ENCODE results near the gene SGTA.

Gene SGTA

DNA sequence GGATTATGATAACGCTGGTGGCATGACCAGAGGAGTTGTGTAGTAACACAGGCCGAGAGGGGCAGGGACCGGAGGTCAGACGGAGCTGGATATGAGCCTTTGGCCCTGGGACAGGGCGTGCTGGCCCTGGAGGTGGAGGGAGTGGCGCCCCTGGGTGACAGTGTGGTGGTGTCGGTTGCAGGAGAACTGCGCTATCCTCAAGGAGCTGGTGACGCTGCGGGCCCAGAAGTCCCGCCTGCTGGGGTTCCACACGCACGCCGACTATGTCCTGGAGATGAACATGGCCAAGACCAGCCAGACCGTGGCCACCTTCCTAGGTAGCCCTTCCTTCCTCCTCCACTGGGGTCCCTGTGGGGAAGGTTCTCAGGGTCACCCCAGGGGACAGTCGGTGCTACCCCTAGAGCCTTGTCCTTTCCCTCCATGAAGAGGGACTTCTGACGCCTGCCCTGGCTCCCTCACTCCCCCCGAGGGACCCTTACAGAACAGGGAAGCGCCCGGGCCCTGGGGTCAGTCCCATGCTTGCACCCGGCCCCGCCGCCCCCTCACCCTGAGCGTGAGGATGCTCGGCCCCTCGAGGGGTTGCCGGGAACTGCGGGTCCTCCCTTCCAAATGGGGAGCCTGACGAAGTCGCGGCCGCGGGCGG, 23.8 kb upstream of the SGTA start:
- Histone ChIP-seq H2AFZ (ENCODE audit: low read length) (no peak overlapping the region), H3K4me3 (ENCODE audit: low read depth, low read length, poor library complexity, severe bottlenecking) (no peak overlapping the region), H3K9me3 (ENCODE audit: low read length) (no peaks in the 10 kb centered on the region), H3K9ac (ENCODE audit: low read length) (no peak overlapping the region), H3K36me3 (ENCODE audit: insufficient read depth, low read length) (peaks cover 92% of the 10 kb centered on the region), H3K27me3 (ENCODE audit: insufficient read depth, low read length) (no peaks in the 10 kb centered on the region), H3K9me2 (ENCODE audit: low read depth, low read length) (no peaks in the 10 kb centered on the region), H3F3A (ENCODE audit: insufficient read depth, low read length) (no peaks in the 10 kb centered on the region), H3K4me2 (ENCODE audit: low read length) (no peak overlapping the region), H4K20me1 (ENCODE audit: insufficient read depth, low read length) (no peaks in the 10 kb centered on the region), H3K79me2 (ENCODE audit: insufficient read depth, low read length) (no peaks in the 10 kb centered on the region), H3K27ac (ENCODE audit: low read depth, low read length, poor library complexity, severe bottlenecking) (no peak overlapping the region), H3K4me1 (ENCODE audit: insufficient read depth, low read length, severe bottlenecking) (no peaks in the 10 kb centered on the region)
- TF ChIP-seq EZH2 (IDR thresholded peaks at IDR 0.05; ENCODE audit: borderline replicate concordance, low read length): no peak
- TF ChIP-seq, protein P1, sequence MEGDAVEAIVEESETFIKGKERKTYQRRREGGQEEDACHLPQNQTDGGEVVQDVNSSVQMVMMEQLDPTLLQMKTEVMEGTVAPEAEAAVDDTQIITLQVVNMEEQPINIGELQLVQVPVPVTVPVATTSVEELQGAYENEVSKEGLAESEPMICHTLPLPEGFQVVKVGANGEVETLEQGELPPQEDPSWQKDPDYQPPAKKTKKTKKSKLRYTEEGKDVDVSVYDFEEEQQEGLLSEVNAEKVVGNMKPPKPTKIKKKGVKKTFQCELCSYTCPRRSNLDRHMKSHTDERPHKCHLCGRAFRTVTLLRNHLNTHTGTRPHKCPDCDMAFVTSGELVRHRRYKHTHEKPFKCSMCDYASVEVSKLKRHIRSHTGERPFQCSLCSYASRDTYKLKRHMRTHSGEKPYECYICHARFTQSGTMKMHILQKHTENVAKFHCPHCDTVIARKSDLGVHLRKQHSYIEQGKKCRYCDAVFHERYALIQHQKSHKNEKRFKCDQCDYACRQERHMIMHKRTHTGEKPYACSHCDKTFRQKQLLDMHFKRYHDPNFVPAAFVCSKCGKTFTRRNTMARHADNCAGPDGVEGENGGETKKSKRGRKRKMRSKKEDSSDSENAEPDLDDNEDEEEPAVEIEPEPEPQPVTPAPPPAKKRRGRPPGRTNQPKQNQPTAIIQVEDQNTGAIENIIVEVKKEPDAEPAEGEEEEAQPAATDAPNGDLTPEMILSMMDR (IDR thresholded peaks at IDR 0.05; ENCODE audit: low read length): no peak

GRCh38 chr19:2805991-2806649, 23.0 kb upstream of the SGTA start:
- Histone ChIP-seq H3K4me1 (ENCODE audit: insufficient read depth, low read length, severe bottlenecking) (no peaks in the 10 kb centered on the region), H3K4me3 (ENCODE audit: low read depth, low read length, poor library complexity, severe bottlenecking) (no peak overlapping the region), H3K79me2 (ENCODE audit: insufficient read depth, low read length) (no peaks in the 10 kb centered on the region), H3K9me2 (ENCODE audit: low read depth, low read length) (no peaks in the 10 kb centered on the region), H2AFZ (ENCODE audit: low read length) (no peak overlapping the region), H3K9ac (ENCODE audit: low read length) (no peak overlapping the region), H3K27ac (ENCODE audit: low read depth, low read length, poor library complexity, severe bottlenecking) (no peak overlapping the region), H4K20me1 (ENCODE audit: insufficient read depth, low read length) (no peaks in the 10 kb centered on the region), H3F3A (ENCODE audit: insufficient read depth, low read length) (no peaks in the 10 kb centered on the region), H3K27me3 (ENCODE audit: insufficient read depth, low read length) (no peaks in the 10 kb centered on the region), H3K36me3 (ENCODE audit: insufficient read depth, low read length) (peaks cover 93% of the 10 kb centered on the region), H3K9me3 (ENCODE audit: low read length) (no peaks in the 10 kb centered on the region), H3K4me2 (ENCODE audit: low read length) (no peak overlapping the region)
- TF ChIP-seq, protein P1 (IDR thresholded peaks at IDR 0.05; ENCODE audit: low read length): no peak
- TF ChIP-seq EZH2 (IDR thresholded peaks at IDR 0.05; ENCODE audit: borderline replicate concordance, low read length): no peak

DNA sequence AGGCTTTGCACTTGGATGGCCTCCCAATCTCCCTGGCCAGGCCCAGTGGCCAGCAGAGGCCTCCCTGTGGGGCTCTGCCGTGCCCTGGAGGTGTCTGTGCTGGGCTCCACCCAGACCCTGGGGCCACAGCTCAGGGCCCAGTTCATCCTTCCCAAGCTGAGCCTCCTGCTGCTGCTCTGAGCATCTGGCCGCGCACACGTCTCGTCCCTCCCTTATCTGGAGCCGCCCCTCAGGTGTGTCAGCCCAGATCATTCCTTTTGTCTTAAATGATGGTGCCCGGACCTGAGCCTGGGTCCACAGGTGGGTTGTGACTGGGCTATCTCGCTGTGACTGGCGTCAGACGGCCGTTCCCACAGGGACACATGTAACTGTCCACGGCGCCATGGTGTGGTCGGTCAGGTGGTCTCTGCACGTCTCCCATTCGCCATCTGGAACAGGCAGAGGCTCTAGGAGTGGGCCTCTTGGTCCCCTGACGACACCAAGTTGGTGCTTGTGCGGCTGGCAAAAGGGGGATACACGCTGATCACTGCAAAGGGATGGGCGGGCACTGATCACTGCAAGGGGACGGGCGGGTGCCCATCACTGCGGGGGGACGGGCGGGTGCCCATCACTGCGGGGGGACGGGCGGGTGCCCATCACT, 22.3 kb upstream of the SGTA start:
- Histone ChIP-seq H4K20me1 (ENCODE audit: insufficient read depth, low read length) (no peaks in the 10 kb centered on the region), H3F3A (ENCODE audit: insufficient read depth, low read length) (no peaks in the 10 kb centered on the region), H3K79me2 (ENCODE audit: insufficient read depth, low read length) (no peaks in the 10 kb centered on the region), H3K4me1 (ENCODE audit: insufficient read depth, low read length, severe bottlenecking) (no peaks in the 10 kb centered on the region), H3K27me3 (ENCODE audit: insufficient read depth, low read length) (no peaks in the 10 kb centered on the region), H3K27ac (ENCODE audit: low read depth, low read length, poor library complexity, severe bottlenecking) (no peak overlapping the region), H3K9me3 (ENCODE audit: low read length) (no peaks in the 10 kb centered on the region), H3K9ac (ENCODE audit: low read length) (no peak overlapping the region), H3K36me3 (ENCODE audit: insufficient read depth, low read length) (peaks cover 93% of the 10 kb centered on the region), H3K9me2 (ENCODE audit: low read depth, low read length) (no peaks in the 10 kb centered on the region), H3K4me3 (ENCODE audit: low read depth, low read length, poor library complexity, severe bottlenecking) (no peak overlapping the region), H3K4me2 (ENCODE audit: low read length) (no peak overlapping the region), H2AFZ (ENCODE audit: low read length) (no peak overlapping the region)
- no peak for TF ChIP-seq EZH2 (IDR thresholded peaks at IDR 0.05; ENCODE audit: borderline replicate concordance, low read length)
- TF ChIP-seq, protein P1 (IDR thresholded peaks at IDR 0.05; ENCODE audit: low read length): no peak

Data from OCI-LY1 (cell line).